ENCODE data around the gene INTS11.

Gene INTS11

GRCh38 chr1:1312450-1313314 lies 11.8 kb downstream of the INTS11 start:
- Histone ChIP-seq H2BK120ac (ENCODE audit: insufficient read depth, low read length, poor library complexity) (no peak overlapping the region), H3K23ac (ENCODE audit: low read length) (no peak overlapping the region), H3K27ac (ENCODE audit: low read depth, low read length) (no peak overlapping the region), H2AK5ac (ENCODE audit: low read length) (no peak overlapping the region), H2BK5ac (ENCODE audit: low read depth, low read length, poor library complexity) (no peak overlapping the region), H3K4me1 (ENCODE audit: control insufficient read depth in 1 of 2, insufficient read depth in 2 of 2, low read length in 2 of 2) (peaks cover 12 to 13% of the 10 kb centered on the region in 2 experiments), H3K79me2 (ENCODE audit: control insufficient read depth, insufficient read depth, low read length, poor library complexity) (peaks cover 15% of the 10 kb centered on the region), H2AFZ (ENCODE audit: insufficient read depth, low read length, poor library complexity) (no peak overlapping the region), H3K36me3 (ENCODE audit: control insufficient read depth in 1 of 2, insufficient read depth in 2 of 2, low read length in 2 of 2) (peaks cover 65 to 67% of the 10 kb centered on the region in 2 experiments), H4K12ac (ENCODE audit: low read depth, low read length) (no peak overlapping the region), H2BK12ac (ENCODE audit: low read length) (no peak overlapping the region), H4K8ac (ENCODE audit: low read depth, low read length) (no peak overlapping the region), H3K79me1 (ENCODE audit: low read length) (peaks cover 13% of the 10 kb centered on the region), H3K18ac (ENCODE audit: low read length) (no peak overlapping the region), H3K4me3 (ENCODE audit: low read depth, low read length) (no peak overlapping the region), H4K91ac (ENCODE audit: low read depth, low read length) (no peak overlapping the region), H3K4me2 (ENCODE audit: low read length) (no peak overlapping the region), H3K27me3 (ENCODE audit: insufficient read depth, low read length) (no peaks in the 10 kb centered on the region), H3K4ac (ENCODE audit: low read depth, low read length) (no peak overlapping the region), H3K14ac (ENCODE audit: low read length) (no peak overlapping the region), H3K9me3 (ENCODE audit: insufficient read depth, low read depth, low read length) (no peaks in the 10 kb centered on the region), H3K9ac (ENCODE audit: low read length) (no peak overlapping the region)
- no peak for DNase-seq
- WGBS (ENCODE audit: extremely low coverage, insufficient coverage, insufficient read length), result no CpG with 5 or more reads among the region's 49 CpGs

DNA sequence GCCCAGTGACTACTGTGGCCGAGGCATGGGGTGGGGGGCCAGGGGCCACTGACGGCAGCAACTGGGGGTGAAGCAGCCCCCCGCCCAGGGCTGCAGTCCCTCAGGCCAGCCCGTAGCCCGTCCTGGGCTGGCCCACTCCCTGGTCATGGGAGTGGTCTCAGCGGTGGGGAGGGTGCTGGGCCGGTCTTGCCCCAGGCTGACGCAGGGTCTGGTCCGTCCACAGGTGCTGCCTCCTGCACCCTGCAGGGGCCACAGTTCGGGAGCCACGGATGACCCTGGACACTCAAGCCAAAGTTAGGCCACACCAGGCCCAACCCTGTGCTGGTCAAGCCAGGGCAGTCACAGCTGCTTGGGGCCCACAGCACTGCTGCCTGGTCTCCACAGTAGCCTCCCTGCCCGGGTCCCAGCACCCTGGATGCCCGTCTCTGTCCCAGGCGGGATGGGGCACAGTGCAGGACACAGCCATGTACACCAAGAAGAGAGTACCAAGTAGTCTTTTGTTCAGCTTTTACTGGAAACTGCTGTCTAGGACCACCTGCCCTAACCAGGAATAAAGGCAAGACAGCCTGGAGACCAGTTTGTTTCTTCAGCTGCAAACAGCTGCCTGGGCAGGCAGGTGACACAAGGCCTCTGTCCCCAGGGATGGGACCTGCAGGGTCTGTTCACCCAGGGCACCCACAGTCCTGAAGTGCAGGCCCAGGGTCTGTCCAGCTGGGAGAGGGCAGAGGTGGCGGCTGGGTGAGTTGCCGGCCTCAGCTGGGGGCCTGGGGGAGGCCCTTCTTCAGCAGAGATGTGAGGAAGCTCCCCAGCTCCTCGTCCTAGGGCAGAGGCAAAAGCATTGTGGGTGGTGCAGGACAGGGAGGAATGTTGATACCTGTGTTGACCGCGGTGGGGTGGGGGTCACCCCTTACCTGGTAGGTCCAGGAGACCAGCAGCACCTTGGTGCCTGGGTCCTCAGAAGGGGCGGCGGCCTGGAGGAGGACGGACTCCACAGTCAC lies 13.1 kb downstream of the INTS11 start:
- Histone ChIP-seq H2BK12ac (ENCODE audit: low read length) (no peak overlapping the region), H3K4me3 (ENCODE audit: low read depth, low read length) (no peak overlapping the region), H3K14ac (ENCODE audit: low read length) (no peak overlapping the region), H3K4me1 (ENCODE audit: control insufficient read depth in 1 of 2, insufficient read depth in 2 of 2, low read length in 2 of 2) (peaks cover 14 to 19% of the 10 kb centered on the region in 2 experiments), H4K91ac (ENCODE audit: low read depth, low read length) (no peak overlapping the region), H3K18ac (ENCODE audit: low read length) (no peak overlapping the region), H4K12ac (ENCODE audit: low read depth, low read length) (no peak overlapping the region), H3K27me3 (ENCODE audit: insufficient read depth, low read length) (no peaks in the 10 kb centered on the region), H3K9me3 (ENCODE audit: insufficient read depth, low read depth, low read length) (no peaks in the 10 kb centered on the region), H3K79me1 (ENCODE audit: low read length) (peaks cover 16% of the 10 kb centered on the region), H2AK5ac (ENCODE audit: low read length) (no peak overlapping the region), H3K4ac (ENCODE audit: low read depth, low read length) (no peak overlapping the region), H3K27ac (ENCODE audit: low read depth, low read length) (no peak overlapping the region), H3K79me2 (ENCODE audit: control insufficient read depth, insufficient read depth, low read length, poor library complexity) (peaks cover 19% of the 10 kb centered on the region), H4K8ac (ENCODE audit: low read depth, low read length) (no peak overlapping the region), H3K23ac (ENCODE audit: low read length) (no peak overlapping the region), H2AFZ (ENCODE audit: insufficient read depth, low read length, poor library complexity) (no peak overlapping the region), H3K4me2 (ENCODE audit: low read length) (no peak overlapping the region), H2BK120ac (ENCODE audit: insufficient read depth, low read length, poor library complexity) (no peak overlapping the region), H3K36me3 (ENCODE audit: control insufficient read depth in 1 of 2, insufficient read depth in 2 of 2, low read length in 2 of 2) (peaks cover 62 to 64% of the 10 kb centered on the region in 2 experiments), H3K9ac (ENCODE audit: low read length) (no peak overlapping the region), H2BK5ac (ENCODE audit: low read depth, low read length, poor library complexity) (no peak overlapping the region)
- no CpG with 5 or more reads among the region's 22 CpGs for WGBS (ENCODE audit: extremely low coverage, insufficient coverage, insufficient read length)
- DNase-seq, result no peak

DNA sequence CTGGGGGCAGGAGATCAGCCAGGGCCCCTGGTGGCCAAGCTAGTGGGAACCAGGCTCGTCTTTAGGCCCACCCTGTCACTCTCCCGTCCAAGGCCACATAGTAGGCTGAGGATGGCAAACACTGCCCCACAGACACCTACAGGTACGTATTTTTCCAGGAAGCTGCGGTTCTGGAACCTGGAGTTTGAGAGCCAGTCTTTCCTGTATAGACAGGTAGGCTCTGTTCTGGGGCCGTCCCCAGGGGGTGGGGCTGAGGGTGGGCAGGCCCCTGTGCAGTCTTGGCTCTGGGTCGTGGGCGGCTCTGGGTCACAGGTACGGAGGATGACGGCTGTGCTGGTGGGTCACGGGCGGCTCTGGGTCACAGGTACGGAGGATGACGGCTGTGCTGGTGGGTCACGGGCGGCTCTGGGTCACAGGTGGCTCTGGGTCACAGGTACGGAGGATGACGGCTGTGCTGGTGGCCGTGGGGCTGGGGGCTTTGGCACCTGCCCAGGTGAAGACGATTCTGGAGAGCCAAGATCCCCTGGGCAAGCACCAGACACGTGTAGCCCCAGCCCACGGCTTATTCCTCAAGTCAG lies 13.9 kb downstream of the INTS11 start:
- peak in 1 of 2 donors; percentile 16 for DNase-seq
- H4K12ac ChIP-seq (ENCODE audit: low read depth, low read length), result no peak overlapping the region

DNA sequence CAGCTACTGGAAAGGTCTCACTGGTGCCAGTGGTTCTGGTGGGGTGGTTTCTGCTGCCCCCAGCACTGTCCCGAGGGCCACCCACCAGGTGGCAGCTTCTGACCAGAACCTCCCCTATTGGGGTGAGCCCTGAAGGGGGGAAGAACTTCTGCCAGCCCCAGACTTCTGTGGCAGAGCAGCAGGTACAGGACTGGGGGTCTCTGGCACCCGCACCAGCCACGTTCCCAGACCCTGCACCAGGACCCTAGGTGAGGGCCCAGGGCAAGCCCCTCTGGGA lies 14.4 kb downstream of the INTS11 start:
- peaks cover 23% of the 10 kb centered on the region for H3K79me2 ChIP-seq (ENCODE audit: control insufficient read depth, insufficient read depth, low read length, poor library complexity)
- H3K4me2 ChIP-seq (ENCODE audit: low read length), result peak overlapping the region; percentile 91
- no peaks in the 10 kb centered on the region for H3K9me3 ChIP-seq (ENCODE audit: insufficient read depth, low read depth, low read length)
- no peak for DNase-seq
- peak overlapping the region; percentile 19 for H3K18ac ChIP-seq (ENCODE audit: low read length)
- no peak overlapping the region for H2AK5ac ChIP-seq (ENCODE audit: low read length)
- H3K4me1 ChIP-seq (ENCODE audit: control insufficient read depth in 1 of 2, insufficient read depth in 2 of 2, low read length in 2 of 2), result peaks cover 27 to 33% of the 10 kb centered on the region in 2 experiments
- no peak overlapping the region for H3K14ac ChIP-seq (ENCODE audit: low read length)
- peaks cover 22% of the 10 kb centered on the region for H3K79me1 ChIP-seq (ENCODE audit: low read length)
- H3K27me3 ChIP-seq (ENCODE audit: insufficient read depth, low read length), result no peaks in the 10 kb centered on the region
- H3K36me3 ChIP-seq (ENCODE audit: control insufficient read depth in 1 of 2, insufficient read depth in 2 of 2, low read length in 2 of 2), result peaks cover 55 to 56% of the 10 kb centered on the region in 2 experiments
- H2BK120ac ChIP-seq (ENCODE audit: insufficient read depth, low read length, poor library complexity), result no peak overlapping the region
- H4K8ac ChIP-seq (ENCODE audit: low read depth, low read length), result no peak overlapping the region
- no peak overlapping the region for H4K12ac ChIP-seq (ENCODE audit: low read depth, low read length)
- no peak overlapping the region for H3K4me3 ChIP-seq (ENCODE audit: low read depth, low read length)
- H3K9ac ChIP-seq (ENCODE audit: low read length), result no peak overlapping the region
- no peak overlapping the region for H2BK12ac ChIP-seq (ENCODE audit: low read length)
- WGBS (ENCODE audit: extremely low coverage, insufficient coverage, insufficient read length), result no CpG with 5 or more reads among the region's 3 CpGs
- no peak overlapping the region for H3K4ac ChIP-seq (ENCODE audit: low read depth, low read length)
- no peak overlapping the region for H2BK5ac ChIP-seq (ENCODE audit: low read depth, low read length, poor library complexity)
- H2AFZ ChIP-seq (ENCODE audit: insufficient read depth, low read length, poor library complexity), result no peak overlapping the region
- no peak overlapping the region for H4K91ac ChIP-seq (ENCODE audit: low read depth, low read length)
- no peak overlapping the region for H3K27ac ChIP-seq (ENCODE audit: low read depth, low read length)
- H3K23ac ChIP-seq (ENCODE audit: low read length), result no peak overlapping the region

More for the DNA sequence above, 13.9 kb downstream of the INTS11 start:
- no peak overlapping the region for H2BK120ac ChIP-seq (ENCODE audit: insufficient read depth, low read length, poor library complexity)
- H3K9me3 ChIP-seq (ENCODE audit: insufficient read depth, low read depth, low read length), result no peaks in the 10 kb centered on the region
- no peak overlapping the region for H2AFZ ChIP-seq (ENCODE audit: insufficient read depth, low read length, poor library complexity)
- peaks cover 18% of the 10 kb centered on the region for H3K79me1 ChIP-seq (ENCODE audit: low read length)
- peaks cover 22 to 28% of the 10 kb centered on the region in 2 experiments for H3K4me1 ChIP-seq (ENCODE audit: control insufficient read depth in 1 of 2, insufficient read depth in 2 of 2, low read length in 2 of 2)
- no CpG with 5 or more reads among the region's 21 CpGs for WGBS (ENCODE audit: extremely low coverage, insufficient coverage, insufficient read length)
- H3K27me3 ChIP-seq (ENCODE audit: insufficient read depth, low read length), result no peaks in the 10 kb centered on the region
- H3K23ac ChIP-seq (ENCODE audit: low read length), result no peak overlapping the region
- no peak overlapping the region for H3K4me2 ChIP-seq (ENCODE audit: low read length)
- H3K9ac ChIP-seq (ENCODE audit: low read length), result no peak overlapping the region
- H3K27ac ChIP-seq (ENCODE audit: low read depth, low read length), result no peak overlapping the region
- H2AK5ac ChIP-seq (ENCODE audit: low read length), result no peak overlapping the region
- H3K14ac ChIP-seq (ENCODE audit: low read length), result no peak overlapping the region
- no peak overlapping the region for H4K91ac ChIP-seq (ENCODE audit: low read depth, low read length)
- no peak overlapping the region for H3K18ac ChIP-seq (ENCODE audit: low read length)
- H3K79me2 ChIP-seq (ENCODE audit: control insufficient read depth, insufficient read depth, low read length, poor library complexity), result peaks cover 19% of the 10 kb centered on the region
- H3K4me3 ChIP-seq (ENCODE audit: low read depth, low read length), result no peak overlapping the region
- no peak overlapping the region for H2BK12ac ChIP-seq (ENCODE audit: low read length)
- no peak overlapping the region for H4K8ac ChIP-seq (ENCODE audit: low read depth, low read length)
- no peak overlapping the region for H2BK5ac ChIP-seq (ENCODE audit: low read depth, low read length, poor library complexity)
- H3K36me3 ChIP-seq (ENCODE audit: control insufficient read depth in 1 of 2, insufficient read depth in 2 of 2, low read length in 2 of 2), result peaks cover 59 to 60% of the 10 kb centered on the region in 2 experiments
- no peak overlapping the region for H3K4ac ChIP-seq (ENCODE audit: low read depth, low read length)
